HG03432 (cell line): ENCODE measurements around the gene SNX20.

Experiments
- ATAC-seq: cut with Tn5 transposase; IDR thresholded peaks from one replicate; pipeline ENCODE4 v1.9.1; 2021; ENCODE audit warnings: mild to moderate bottlenecking, moderate library complexity; ENCODE audit not compliant: unreplicated experiment

The SNX20 gene

GRCh38 chr16:50681021-50681885, at the start of gene SNX20:
SNX20 (minus strand) TSS chr16:50681312; CDS start chr16:50677526, 3,786 bp downstream.
- peak; percentile 63 for ATAC-seq

GRCh38 chr16:50724306-50724705, 43.2 kb upstream of the SNX20 start:
- ATAC-seq: peak; percentile 44

GRCh38 chr16:50722960-50723359, 41.8 kb upstream of the SNX20 start:
- ATAC-seq: no peak

GRCh38 chr16:50722405-50722737, 41.3 kb upstream of the SNX20 start:
- no peak for ATAC-seq

- no peak for ATAC-seq
Observed at GRCh38 chr16:50721549-50722404, 40.7 kb upstream of the SNX20 start.

GRCh38 chr16:50719401-50720337, 38.6 kb upstream of the SNX20 start:
- ATAC-seq: no peak

- ATAC-seq: no peak
Observed at GRCh38 chr16:50718761-50719400, 37.8 kb upstream of the SNX20 start.

- no peak for ATAC-seq
Observed at GRCh38 chr16:50718061-50718760, 37.1 kb upstream of the SNX20 start.

- ATAC-seq: no peak
Observed at GRCh38 chr16:50717494-50717893, 36.4 kb upstream of the SNX20 start.

GRCh38 chr16:50717091-50717490, 36.0 kb upstream of the SNX20 start:
- ATAC-seq: no peak

GRCh38 chr16:50712956-50713355, 31.8 kb upstream of the SNX20 start:
- no peak for ATAC-seq

- no peak for ATAC-seq
Observed at GRCh38 chr16:50712560-50712898, 31.4 kb upstream of the SNX20 start.

- no peak for ATAC-seq
Observed at GRCh38 chr16:50711862-50712559, 30.9 kb upstream of the SNX20 start.

- ATAC-seq: no peak
Observed at GRCh38 chr16:50711040-50711439, 29.9 kb upstream of the SNX20 start.

- no peak for ATAC-seq
Observed at GRCh38 chr16:50709980-50710379, 28.9 kb upstream of the SNX20 start.

- ATAC-seq: no peak
Observed at GRCh38 chr16:50709061-50709684, 28.1 kb upstream of the SNX20 start.

GRCh38 chr16:50708373-50709060, 27.4 kb upstream of the SNX20 start:
- no peak for ATAC-seq

GRCh38 chr16:50706250-50706649, 25.1 kb upstream of the SNX20 start:
- ATAC-seq: no peak
